Activated naive CD4-positive, alpha-beta T cell treated with anti-CD3 and anti-CD28 coated beads, Interleukin-2, amount 10 ng/mL, durations not matched to agents 7 days and 5 days (primary cell): Measurements from ENCODE around the gene LRRC73.

Experiments
- CTCF ChIA-PET: fragments of 350-600 bp; sonication (Branson Sonifier 250); formaldehyde crosslinking; loops from one replicate; lab custom pipeline; 2021; ENCODE audit warnings: antibody characterized with exemption; lab: Charles Lee
- DNase-seq: peaks from one replicate; pipeline ENCODE4 v3.0.0-alpha.2; 2020
- H3K27ac Mint-ChIP-seq: one replicate; pipeline ENCODE4 v1.8.0; 2021; ENCODE audit warnings: mild to moderate bottlenecking, moderate library complexity, mixed read lengths
- H3K27me3 Mint-ChIP-seq: one replicate; pipeline ENCODE4 v1.8.0; 2021; ENCODE audit warnings: mild to moderate bottlenecking, mixed read lengths
- H3K36me3 Mint-ChIP-seq: one replicate; pipeline ENCODE4 v1.8.0; 2021; ENCODE audit warnings: mixed read lengths
- H3K4me1 Mint-ChIP-seq: one replicate; pipeline ENCODE4 v1.8.0; 2021; ENCODE audit warnings: mixed read lengths
- H3K4me3 Mint-ChIP-seq: one replicate; pipeline ENCODE4 v1.8.0; 2021; ENCODE audit warnings: mild to moderate bottlenecking, moderate library complexity, mixed read lengths
- H3K9me3 Mint-ChIP-seq: one replicate; pipeline ENCODE4 v1.8.0; 2021; ENCODE audit warnings: mixed read lengths

Gene LRRC73

GRCh38 chr6:43521836-43522235 lies 11.7 kb upstream of the LRRC73 start:
- Mint-ChIP-seq H3K36me3 (peaks cover 47% of the 10 kb centered on the region), H3K27ac (no peak overlapping the region), H3K9me3 (no peaks in the 10 kb centered on the region), H3K27me3 (no peaks in the 10 kb centered on the region), H3K4me1 (peaks cover 9% of the 10 kb centered on the region), H3K4me3 (no peak overlapping the region)
- no peak for DNase-seq
- CTCF ChIA-PET, result no interaction called here

GRCh38 chr6:43520097-43520496 lies 10.0 kb upstream of the LRRC73 start:
- Mint-ChIP-seq H3K27me3 (no peaks in the 10 kb centered on the region), H3K4me1 (peaks cover 22% of the 10 kb centered on the region), H3K36me3 (peaks cover 46% of the 10 kb centered on the region), H3K27ac (no peak overlapping the region), H3K9me3 (no peaks in the 10 kb centered on the region), H3K4me3 (no peak overlapping the region)
- CTCF ChIA-PET, result interaction anchor here (1.3 to 2.4 kb wide), 2 partner anchors 8 to 13 kb away, joined by 3 to 12 read pairs; no protein-coding TSS in a partner anchor
- no peak for DNase-seq

GRCh38 chr6:43517505-43518357 lies 7.6 kb upstream of the LRRC73 start:
- no peaks in the 10 kb centered on the region for H3K9me3 Mint-ChIP-seq
- no peak overlapping the region for H3K4me3 Mint-ChIP-seq
- DNase-seq, result peak; percentile 26
- no peaks in the 10 kb centered on the region for H3K27me3 Mint-ChIP-seq
- CTCF ChIA-PET, result interaction anchor here (4.5 kb wide), 1 partner anchor 10 kb away, joined by 27 read pairs; no protein-coding TSS in a partner anchor
- H3K36me3 Mint-ChIP-seq, result peaks cover 41% of the 10 kb centered on the region
- peaks cover 28% of the 10 kb centered on the region for H3K4me1 Mint-ChIP-seq
- no peak overlapping the region for H3K27ac Mint-ChIP-seq

- no peak within 1 kb of the TSS for H3K27ac Mint-ChIP-seq
- peaks cover 28% of the 10 kb centered on the region for H3K4me1 Mint-ChIP-seq
- CTCF ChIA-PET, result interaction anchor here (4.5 kb wide), 1 partner anchor 10 kb away, joined by 27 read pairs; no protein-coding TSS in a partner anchor
- peak; percentile 98 for DNase-seq
- no peak within 1 kb of the TSS for H3K4me3 Mint-ChIP-seq
- no peaks in the 10 kb centered on the region for H3K9me3 Mint-ChIP-seq
- peaks cover 44% of the 10 kb centered on the region for H3K36me3 Mint-ChIP-seq
- no peaks in the 10 kb centered on the region for H3K27me3 Mint-ChIP-seq
These were observed 6.8 kb upstream of the LRRC73 start, which contains the start of the genes POLR1C and YIPF3 for GRCh38 chr6:43516697-43517504. Gene POLR1C, plus strand, starts transcription at chr6:43517089. Its CDS starts 21 bp downstream, at chr6:43517110. Gene YIPF3, minus strand, starts transcription at chr6:43516926. Its CDS starts 119 bp downstream, at chr6:43516807.

- Mint-ChIP-seq H3K9me3 (no peaks in the 10 kb centered on the region), H3K4me1 (peaks cover 30% of the 10 kb centered on the region), H3K27ac (no peak overlapping the region), H3K27me3 (no peaks in the 10 kb centered on the region), H3K4me3 (no peak overlapping the region), H3K36me3 (peaks cover 49% of the 10 kb centered on the region)
- DNase-seq, result no peak
- CTCF ChIA-PET, result interaction anchor here (0.9 to 4.5 kb wide), 2 partner anchors 9 to 48 kb away, joined by 3 to 27 read pairs; no protein-coding TSS in a partner anchor
These were observed 6.2 kb upstream of the LRRC73 start for GRCh38 chr6:43516367-43516696.

GRCh38 chr6:43515808-43516207 lies 5.7 kb upstream of the LRRC73 start:
- no peak for DNase-seq
- CTCF ChIA-PET, result interaction anchor here (0.9 to 4.5 kb wide), 2 partner anchors 9 to 49 kb away, joined by 3 to 27 read pairs; no protein-coding TSS in a partner anchor
- Mint-ChIP-seq H3K4me1 (peaks cover 30% of the 10 kb centered on the region), H3K36me3 (peaks cover 51% of the 10 kb centered on the region), H3K4me3 (no peak overlapping the region), H3K27me3 (no peaks in the 10 kb centered on the region), H3K9me3 (no peaks in the 10 kb centered on the region), H3K27ac (no peak overlapping the region)

GRCh38 chr6:43511824-43512415 lies 1.8 kb upstream of the LRRC73 start:
- no peak overlapping the region for H3K27ac Mint-ChIP-seq
- peaks cover 38% of the 10 kb centered on the region for H3K4me1 Mint-ChIP-seq
- H3K36me3 Mint-ChIP-seq, result peaks cover 39% of the 10 kb centered on the region
- DNase-seq, result no peak
- H3K4me3 Mint-ChIP-seq, result no peak overlapping the region
- H3K27me3 Mint-ChIP-seq, result peaks cover 31% of the 10 kb centered on the region
- CTCF ChIA-PET, result no interaction called here
- H3K9me3 Mint-ChIP-seq, result no peaks in the 10 kb centered on the region

GRCh38 chr6:43510827-43511163 lies 649 bp upstream of the LRRC73 start:
- Mint-ChIP-seq H3K36me3 (peaks cover 37% of the 10 kb centered on the region), H3K27ac (no peak overlapping the region), H3K27me3 (peaks cover 34% of the 10 kb centered on the region), H3K4me1 (peaks cover 34% of the 10 kb centered on the region), H3K4me3 (peak overlapping the region; percentile 71), H3K9me3 (no peaks in the 10 kb centered on the region)
- no peak for DNase-seq
- CTCF ChIA-PET, result no interaction called here

GRCh38 chr6:43509142-43509983 lies 783 bp downstream of the LRRC73 start:
- no peaks in the 10 kb centered on the region for H3K9me3 Mint-ChIP-seq
- CTCF ChIA-PET, result interaction anchor here (0.6 to 3.3 kb wide), 3 partner anchors 7 to 247 kb away, joined by 3 to 27 read pairs (median 3); partner anchors contain the start of genes POLR1C and YIPF3
- peaks cover 32% of the 10 kb centered on the region for H3K36me3 Mint-ChIP-seq
- DNase-seq, result no peak
- H3K27me3 Mint-ChIP-seq, result peaks cover 34% of the 10 kb centered on the region
- peaks cover 22% of the 10 kb centered on the region for H3K4me1 Mint-ChIP-seq
- H3K27ac Mint-ChIP-seq, result peak overlapping the region; percentile 3
- H3K4me3 Mint-ChIP-seq, result peak overlapping the region; percentile 73

GRCh38 chr6:43508481-43509141 lies 1.5 kb downstream of the LRRC73 start:
- CTCF ChIA-PET, result interaction anchor here (1.4 to 4.9 kb wide), 9 partner anchors 8 to 279 kb away, joined by 3 to 46 read pairs (median 17); partner anchors contain the start of genes CRIP3, DLK2, DNPH1 and POLR1C
- Mint-ChIP-seq H3K4me3 (peak overlapping the region; percentile 73), H3K4me1 (peaks cover 17% of the 10 kb centered on the region), H3K36me3 (peaks cover 34% of the 10 kb centered on the region), H3K27me3 (peaks cover 34% of the 10 kb centered on the region), H3K9me3 (no peaks in the 10 kb centered on the region), H3K27ac (no peak overlapping the region)
- DNase-seq, result no peak

GRCh38 chr6:43506667-43507471 lies 3.3 kb downstream of the LRRC73 start:
- H3K27me3 Mint-ChIP-seq, result peaks cover 34% of the 10 kb centered on the region
- H3K9me3 Mint-ChIP-seq, result no peaks in the 10 kb centered on the region
- peaks cover 31% of the 10 kb centered on the region for H3K36me3 Mint-ChIP-seq
- peak; percentile 85 for DNase-seq
- peaks cover 13% of the 10 kb centered on the region for H3K4me1 Mint-ChIP-seq
- CTCF ChIA-PET, result interaction anchor here (0.8 to 4.9 kb wide), 37 partner anchors 7 to 606 kb away, joined by 3 to 46 read pairs (median 5); partner anchors contain the start of genes CRIP3, DLK2, DNPH1 and POLR1C
- no peak overlapping the region for H3K27ac Mint-ChIP-seq
- no peak overlapping the region for H3K4me3 Mint-ChIP-seq

- H3K4me1 Mint-ChIP-seq, result peaks cover 10% of the 10 kb centered on the region
- no peak overlapping the region for H3K27ac Mint-ChIP-seq
- no peak for DNase-seq
- peaks cover 34% of the 10 kb centered on the region for H3K27me3 Mint-ChIP-seq
- H3K36me3 Mint-ChIP-seq, result peaks cover 32% of the 10 kb centered on the region
- H3K9me3 Mint-ChIP-seq, result no peaks in the 10 kb centered on the region
- H3K4me3 Mint-ChIP-seq, result no peak overlapping the region
- CTCF ChIA-PET, result interaction anchor here (0.7 to 4.9 kb wide), 34 partner anchors 11 to 605 kb away, joined by 3 to 46 read pairs (median 5); partner anchors contain the start of genes CRIP3, DLK2, DNPH1 and POLR1C
These were observed 4.0 kb downstream of the LRRC73 start for GRCh38 chr6:43506171-43506570.
